ENCODE measurements around the gene PIP4K2C.
"Not testable (repeated sequence)": the region's sequence is repeated elsewhere in the genome, so short reads cannot be mapped to it uniquely, and the experiment has no call there.

PIP4K2C gene

DNA sequence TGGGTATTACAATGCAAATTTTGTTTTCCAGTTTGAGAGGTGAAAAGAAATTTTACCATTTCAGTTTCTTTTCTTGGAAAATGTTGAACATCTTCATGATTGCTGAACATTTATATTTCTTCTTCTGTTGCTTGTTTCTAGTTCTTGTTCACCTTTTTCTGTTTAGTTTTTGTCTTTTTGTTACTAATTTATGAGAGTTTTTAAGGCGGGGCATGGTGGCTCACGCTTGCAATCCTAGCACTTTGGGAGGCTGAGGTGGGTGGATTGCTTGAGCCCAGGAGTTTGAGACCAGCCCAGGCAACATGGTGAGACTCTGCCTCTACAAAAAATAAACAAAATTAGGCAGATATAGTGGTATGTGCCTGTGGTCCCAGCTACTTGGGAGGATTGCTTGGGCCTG lies 30.5 kb upstream of the PIP4K2C start:
- DNase-seq (ENCODE audit: low spot score): no peak

DNA sequence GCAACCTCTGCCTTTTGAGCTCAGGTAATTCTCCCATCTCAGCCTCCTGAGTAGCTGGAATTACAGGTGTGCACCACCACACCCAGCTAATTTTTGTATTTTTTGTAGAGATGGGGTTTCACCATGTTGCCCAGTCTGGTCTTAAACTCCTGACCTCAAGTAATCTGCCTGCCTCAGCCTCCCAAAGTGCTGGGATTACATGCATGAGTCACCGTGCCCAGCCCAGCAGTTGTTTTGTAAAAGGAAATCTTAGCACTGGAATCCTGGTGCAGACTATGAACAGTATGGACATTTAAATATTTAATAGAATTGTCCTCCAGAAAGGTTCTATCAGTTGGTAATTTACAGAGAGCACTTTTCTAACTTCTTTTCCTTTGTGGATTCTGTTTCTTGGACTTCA lies 29.9 kb upstream of the PIP4K2C start:
- not testable (repeated sequence) for DNase-seq (ENCODE audit: low spot score)

DNA sequence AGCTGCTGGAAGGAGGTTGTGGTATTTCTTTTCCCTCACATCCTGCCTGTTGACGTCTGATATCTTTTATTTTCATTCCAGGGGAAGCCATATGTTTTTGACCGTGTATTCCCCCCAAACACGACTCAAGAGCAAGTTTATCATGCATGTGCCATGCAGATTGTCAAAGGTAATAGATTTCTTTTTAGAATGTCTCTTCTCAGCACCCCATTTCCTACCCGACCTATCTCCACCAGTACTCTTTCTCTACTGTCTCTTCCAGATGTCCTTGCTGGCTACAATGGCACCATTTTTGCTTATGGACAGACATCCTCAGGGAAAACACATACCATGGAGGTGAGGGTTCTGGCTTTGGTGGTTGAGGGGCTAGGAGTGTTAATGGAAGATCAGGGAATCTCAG lies 27.6 kb upstream of the PIP4K2C start:
- DNase-seq (ENCODE audit: low spot score): no peak

DNA sequence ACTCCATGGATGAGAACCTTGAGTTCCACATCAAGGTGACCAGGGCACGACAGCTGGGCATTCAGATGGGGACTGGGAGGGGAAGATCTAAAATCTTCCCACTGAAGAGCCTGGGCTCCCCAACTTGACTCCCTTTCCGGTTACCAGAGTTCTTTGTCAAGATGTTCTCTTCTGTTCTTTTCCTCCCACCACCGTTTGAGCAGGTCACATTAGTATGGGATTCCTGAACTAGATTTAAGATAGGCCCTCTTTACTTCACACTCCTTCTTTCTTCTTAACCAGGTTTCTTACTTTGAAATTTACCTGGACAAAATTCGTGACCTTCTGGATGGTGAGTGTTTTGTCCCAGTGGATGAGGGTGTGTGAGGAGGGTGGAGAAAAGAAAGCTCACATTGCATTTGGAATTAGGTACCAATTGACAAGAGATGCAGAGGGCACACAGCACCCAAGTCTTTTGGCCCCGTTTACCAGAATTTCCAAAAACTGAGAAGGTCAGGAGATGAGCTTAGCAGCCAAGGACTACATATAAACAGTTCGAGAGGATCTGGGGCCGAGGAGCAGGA lies 26.7 kb upstream of the PIP4K2C start:
- DNase-seq (ENCODE audit: low spot score): no peak

DNA sequence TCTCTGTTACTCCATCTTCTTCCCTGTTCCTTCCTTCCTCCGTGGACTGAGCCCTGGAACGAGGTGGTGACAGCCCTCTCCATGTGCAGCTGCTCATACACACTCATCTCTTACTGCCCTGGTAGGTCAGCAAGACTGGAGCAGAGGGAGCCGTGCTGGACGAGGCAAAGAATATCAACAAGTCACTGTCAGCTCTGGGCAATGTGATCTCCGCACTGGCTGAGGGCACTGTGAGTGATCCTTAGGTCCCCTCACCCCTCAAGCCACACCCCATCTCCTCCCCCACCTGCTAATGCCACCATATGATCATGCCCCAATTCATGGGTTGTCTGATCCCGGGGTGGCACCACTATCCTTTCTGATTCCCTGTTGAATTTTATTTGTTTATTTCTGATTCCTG lies 22.2 kb upstream of the PIP4K2C start:
- DNase-seq (ENCODE audit: low spot score): no peak

DNA sequence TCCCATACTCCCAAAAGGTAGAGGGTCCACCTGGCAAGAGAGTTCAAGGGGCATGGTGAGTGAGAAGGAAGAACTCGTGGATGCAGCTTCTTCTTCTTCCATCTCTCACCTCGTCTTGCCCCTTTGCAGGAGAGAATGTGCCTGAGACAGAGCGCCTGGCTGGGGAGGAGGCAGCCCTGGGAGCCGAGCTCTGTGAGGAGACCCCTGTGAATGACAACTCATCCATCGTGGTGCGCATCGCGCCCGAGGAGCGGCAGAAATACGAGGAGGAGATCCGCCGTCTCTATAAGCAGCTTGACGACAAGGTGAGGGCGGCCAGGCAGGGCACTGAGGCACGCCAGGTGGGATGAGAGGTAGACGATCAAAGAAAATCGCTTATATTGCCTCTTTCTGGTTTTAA lies 21.1 kb upstream of the PIP4K2C start:
- no peak for DNase-seq (ENCODE audit: low spot score)

DNA sequence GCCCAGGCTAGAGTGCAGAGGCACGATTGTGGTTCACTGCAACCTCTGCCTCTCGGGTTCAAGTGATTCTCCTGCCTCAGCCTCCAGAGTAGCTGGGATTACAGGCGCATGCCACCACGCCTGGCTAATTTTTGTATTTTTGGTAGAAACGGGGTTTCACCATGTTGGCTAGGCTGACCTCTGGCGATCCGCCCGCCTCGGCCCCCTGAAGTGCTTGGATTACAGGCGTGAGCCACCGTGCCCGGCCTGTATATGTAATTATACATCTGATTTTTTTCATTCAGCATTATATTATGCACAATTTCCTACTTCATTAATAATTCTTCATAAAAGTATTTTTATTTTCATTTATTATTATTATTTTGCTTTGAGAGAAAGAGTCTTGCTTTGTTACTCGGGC lies 20.6 kb upstream of the PIP4K2C start:
- not testable (repeated sequence) for DNase-seq (ENCODE audit: low spot score)

DNA sequence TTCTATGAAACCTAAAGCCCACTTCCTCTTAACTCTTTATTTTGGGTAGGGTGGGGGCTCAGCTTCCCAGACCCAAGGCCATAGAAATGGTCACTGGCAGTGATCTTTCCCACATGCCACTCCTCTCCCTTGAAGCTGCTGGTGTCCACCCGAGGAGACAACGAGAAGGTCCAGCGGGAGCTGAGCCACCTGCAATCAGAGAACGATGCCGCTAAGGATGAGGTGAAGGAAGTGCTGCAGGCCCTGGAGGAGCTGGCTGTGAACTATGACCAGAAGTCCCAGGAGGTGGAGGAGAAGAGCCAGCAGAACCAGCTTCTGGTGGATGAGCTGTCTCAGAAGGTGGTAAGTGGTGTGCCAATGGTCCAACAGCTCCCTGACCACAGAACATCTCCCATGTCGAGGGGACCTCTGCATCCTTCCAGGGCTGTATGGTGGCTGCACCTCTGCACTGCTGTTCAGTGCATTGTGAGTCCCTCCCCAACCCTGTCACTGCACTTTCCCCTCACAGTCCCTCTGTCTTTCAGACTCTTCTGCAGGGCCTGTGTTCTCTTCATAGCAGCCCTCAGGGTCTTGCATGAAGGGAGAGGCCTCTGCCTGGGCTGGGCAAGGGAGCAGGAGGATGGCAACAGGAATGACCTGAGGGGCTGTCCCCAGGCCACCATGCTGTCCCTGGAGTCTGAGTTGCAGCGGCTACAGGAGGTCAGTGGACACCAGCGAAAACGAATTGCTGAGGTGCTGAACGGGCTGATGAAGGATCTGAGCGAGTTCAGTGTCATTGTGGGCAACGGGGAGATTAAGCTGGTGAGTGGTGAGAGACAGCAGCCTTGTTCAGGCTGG lies 18.8 kb upstream of the PIP4K2C start:
- no peak for DNase-seq (ENCODE audit: low spot score)

DNA sequence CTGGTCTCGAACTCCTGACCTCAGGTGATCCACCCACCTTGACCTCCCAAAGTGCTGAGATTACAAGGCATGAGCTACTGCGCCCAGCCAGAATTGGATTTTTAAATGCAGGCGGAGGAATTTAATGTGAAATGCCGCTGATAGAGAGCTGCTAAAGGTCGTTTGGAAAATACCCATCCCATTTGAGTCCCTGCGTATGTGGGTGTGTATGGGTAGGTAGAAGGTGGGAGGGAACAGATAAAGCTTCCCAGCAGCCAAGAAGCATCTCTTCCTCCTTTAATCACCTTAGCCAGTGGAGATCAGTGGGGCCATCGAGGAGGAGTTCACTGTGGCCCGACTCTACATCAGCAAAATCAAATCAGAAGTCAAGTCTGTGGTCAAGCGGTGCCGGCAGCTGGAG lies 16.2 kb upstream of the PIP4K2C start:
- DNase-seq (ENCODE audit: low spot score): no peak

DNA sequence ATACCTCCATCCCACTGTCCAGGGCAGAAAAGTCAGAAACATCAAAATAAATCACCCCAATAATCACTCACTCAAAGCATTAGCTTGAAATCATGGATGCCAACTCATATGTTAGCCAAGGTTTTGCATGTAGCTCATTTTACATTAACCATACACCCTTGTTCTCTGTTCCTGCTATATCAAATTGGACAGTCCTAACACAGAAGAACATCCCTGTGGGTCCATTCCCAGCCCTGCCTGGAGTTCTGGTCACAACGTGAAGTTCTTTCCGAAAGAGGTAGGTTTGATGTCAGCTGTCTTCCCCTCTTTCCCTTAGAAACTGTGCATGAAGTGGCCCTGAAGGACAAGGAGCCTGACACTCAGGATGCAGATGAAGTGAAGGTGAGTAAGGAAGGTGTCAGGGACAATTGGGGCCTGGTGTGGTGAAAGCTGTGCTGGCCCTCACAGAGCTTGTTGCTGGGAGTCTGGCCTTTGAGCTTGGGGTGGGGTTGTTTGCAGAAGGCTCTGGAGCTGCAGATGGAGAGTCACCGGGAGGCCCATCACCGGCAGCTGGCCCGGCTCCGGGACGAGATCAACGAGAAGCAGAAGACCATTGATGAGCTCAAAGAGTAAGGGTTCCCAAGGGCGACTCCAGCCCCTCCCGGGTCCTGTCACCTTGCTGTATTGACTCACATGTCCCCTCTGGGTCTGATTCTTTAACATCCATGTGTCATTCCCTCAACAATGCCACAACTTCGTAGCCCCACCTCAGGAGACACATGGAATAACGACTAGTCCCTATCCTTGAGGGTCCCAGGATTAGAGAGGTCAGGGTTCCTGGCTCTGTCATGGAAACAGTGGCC lies 15.0 kb upstream of the PIP4K2C start:
- DNase-seq (ENCODE audit: low spot score): no peak

DNA sequence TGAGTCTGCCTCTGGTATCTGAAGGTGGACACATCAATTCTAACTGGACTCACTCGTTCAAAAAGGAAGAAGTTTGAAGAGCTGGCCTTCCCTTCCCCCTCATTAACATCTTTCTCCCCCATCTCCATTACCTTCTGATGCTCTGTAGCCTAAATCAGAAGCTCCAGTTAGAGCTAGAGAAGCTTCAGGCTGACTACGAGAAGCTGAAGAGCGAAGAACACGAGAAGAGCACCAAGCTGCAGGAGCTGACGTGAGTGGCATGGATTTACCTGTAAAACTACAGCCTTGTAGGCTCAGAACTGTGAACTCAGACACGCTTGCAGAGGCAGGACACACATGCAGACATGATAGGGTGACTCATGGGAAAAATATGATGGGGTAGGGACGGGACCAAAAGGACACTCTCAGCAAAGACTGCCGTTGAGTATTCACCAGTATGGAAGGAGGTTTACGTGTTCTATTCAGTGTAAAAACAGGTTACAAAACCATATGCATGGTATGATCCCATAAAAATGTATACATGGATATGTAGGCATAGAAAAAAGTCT lies 14.3 kb upstream of the PIP4K2C start:
- DNase-seq (ENCODE audit: low spot score): no peak

DNA sequence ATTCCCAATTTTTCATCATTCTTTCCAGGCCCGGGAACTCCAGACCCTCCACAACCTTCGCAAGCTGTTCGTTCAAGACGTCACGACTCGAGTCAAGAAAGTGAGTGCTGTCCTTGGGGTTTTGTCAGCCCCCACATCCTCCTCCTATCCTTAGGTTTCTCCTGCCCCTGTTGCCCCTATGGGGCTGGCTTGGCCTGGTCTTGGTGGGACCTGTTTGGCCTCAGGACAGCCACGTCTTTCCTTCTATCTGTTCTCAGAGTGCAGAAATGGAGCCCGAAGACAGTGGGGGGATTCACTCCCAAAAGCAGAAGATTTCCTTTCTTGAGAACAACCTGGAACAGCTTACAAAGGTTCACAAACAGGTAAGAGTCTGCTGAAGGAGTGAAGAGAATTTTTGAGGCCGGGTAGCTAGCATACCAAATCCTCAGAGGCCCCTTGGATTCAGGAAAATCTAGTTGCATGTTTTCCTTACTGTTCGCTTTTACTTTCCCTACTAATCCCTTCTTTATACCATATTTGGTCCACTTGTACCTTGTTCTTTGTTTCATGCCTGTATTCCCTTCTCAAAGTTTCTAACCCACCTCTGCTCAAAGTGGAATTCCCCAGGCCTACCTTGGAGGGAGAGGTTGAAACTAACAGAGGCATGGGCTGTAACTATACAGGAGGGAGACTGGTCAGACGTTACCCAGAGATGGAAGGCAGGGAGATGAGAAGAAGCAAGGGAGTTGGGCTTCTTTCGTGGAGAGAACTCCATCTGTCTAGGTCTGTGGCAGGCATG lies 12.8 kb upstream of the PIP4K2C start:
- no peak for DNase-seq (ENCODE audit: low spot score)

DNA sequence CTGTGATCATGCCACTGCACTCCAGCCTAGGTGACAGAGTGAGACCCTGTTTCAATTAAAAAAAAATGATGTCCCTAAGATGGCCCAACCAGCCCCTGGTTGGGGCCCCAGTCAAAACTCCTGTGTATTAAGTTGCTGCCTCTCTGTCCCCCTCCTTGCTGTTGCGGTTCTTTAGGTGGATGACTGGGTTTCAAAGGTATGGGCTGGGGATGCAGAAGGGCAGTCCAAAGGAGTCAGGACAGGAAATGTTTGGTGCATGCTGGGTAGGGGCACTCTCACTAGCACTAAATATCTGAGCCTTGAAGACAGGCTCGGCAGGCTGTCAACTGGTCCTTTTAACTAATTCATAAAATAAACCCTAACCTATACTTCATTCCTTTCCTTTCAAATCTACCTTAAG lies 12.0 kb upstream of the PIP4K2C start:
- no peak for DNase-seq (ENCODE audit: low spot score)

DNA sequence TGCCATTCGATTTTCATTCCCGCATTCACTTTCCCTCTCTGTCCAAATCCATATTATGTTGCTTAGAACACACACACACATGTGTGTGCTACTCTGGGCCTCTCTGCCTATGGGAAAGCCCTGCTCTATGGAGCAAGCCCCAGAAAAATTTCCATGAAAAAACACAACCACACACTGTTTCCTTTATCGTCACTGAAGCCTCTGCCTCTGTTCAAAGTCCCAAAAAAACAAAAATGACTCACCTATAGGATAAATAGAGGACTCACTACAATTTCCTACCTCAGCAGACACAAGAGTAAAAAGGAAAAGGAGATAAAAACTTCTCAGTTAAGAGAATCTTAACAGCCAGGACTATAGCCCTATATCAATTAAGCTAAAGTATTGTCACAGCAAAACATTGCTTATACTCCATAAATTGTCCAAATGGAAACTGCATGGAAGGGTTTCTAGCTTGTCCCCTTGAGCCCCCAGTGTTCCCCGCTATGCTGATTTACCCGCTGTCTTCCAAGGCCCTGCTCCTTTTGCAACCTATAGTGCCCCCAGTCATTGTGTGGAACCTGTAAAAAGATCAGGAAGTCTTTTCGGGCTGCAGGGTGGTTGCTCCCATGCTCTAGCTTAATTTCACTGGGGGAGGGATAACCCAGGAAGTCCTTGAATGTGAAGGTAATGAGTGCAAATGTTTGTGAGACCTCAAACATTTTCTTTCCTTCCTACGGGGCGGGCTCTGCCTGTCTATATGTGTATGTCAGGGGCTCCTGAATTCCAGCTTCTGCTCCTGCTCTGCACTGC lies 11.1 kb upstream of the PIP4K2C start:
- DNase-seq (ENCODE audit: low spot score): no peak

DNA sequence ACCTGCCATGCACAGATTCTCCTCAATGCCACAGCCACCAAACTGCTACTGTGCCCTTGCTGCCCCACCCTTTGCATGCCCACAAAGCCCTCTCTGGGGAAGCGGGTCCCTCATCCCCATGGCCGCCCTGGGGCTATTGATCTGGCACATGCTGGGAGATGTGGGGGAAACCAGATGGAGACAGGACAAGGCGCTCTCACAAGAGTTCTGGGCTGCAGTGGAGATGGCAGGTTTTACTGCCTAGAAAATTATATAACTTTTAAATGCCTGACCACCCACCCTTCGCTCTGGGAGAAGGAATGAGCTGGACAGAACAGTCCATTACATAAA lies 10.6 kb upstream of the PIP4K2C start:
- no peak for DNase-seq (ENCODE audit: low spot score)

DNA sequence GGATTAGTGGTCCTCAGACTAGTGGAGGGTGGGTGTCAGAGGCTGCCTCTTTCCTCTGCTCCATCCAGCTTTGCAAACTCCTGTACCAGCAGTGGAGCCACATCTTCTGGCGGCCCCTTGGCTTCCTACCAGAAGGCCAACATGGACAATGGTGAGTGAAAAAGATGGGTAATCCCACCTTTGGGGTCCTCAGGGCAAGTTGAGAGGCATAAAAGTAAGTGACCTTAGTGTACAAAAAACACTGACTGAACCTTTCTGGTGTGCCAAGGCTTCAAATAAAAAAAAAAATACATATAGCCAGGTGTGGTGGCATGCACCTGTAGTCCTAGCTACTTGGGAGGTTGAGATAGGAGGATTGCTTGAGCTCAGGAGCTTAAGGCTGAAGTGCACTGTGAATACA lies 9.2 kb upstream of the PIP4K2C start:
- no peak for DNase-seq (ENCODE audit: low spot score)

DNA sequence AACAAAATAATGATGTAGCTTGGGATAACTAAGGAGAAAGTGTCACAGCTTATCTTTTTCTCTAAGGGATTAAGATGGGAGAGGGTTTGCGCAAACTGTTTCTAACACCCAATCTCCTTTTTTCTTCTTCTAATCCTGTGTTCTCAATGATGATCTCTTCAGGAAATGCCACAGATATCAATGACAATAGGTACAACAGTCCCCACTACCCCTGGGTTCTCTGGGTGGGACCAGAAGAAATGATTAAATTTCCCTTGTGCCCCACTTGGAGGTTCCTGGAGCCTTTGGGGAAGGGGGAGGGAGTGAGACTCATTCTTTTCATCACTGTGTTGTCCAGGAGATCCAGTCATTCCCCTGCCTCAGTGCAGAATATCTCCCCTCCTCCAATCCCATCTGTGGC lies 8.6 kb upstream of the PIP4K2C start:
- no peak for DNase-seq (ENCODE audit: low spot score)

DNA sequence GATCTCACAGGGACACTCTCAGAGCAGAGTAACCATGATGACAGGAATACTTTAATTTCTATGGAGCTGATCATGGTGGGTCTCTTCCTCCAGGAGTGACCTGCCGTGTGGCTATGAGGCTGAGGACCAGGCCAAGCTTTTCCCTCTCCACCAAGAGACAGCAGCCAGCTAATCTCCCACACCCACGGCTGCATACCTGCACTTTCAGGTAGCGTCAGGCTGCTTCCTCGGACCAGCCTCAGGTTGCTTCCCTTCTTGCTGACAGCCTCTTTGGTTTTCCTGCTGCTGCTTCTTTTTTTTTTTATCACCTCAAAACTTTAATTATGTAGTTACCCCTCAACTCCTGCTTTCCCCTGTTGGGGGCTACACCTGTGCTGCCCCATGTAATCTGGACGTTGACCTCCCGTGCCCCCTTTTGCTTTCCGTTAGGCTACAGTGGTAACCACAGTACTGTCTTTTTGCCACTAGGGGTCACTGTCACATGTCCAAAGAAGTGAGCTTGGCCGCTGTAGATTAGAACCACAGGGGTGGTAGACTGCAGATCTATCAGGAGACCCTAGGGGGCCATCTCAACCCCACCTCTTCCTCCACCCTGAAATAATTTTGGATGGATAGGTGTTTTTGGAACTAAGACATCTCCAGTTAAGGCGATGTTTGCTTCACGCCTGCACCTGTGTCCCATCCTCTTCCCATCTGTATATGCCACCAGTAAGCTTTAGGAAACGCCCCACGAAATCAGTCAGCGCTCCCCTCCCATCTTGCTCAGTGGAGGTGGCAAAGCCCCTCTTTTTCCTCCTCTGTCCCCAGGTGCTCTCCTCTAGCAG lies 7.8 kb upstream of the PIP4K2C start:
- peak; percentile 85 for DNase-seq (ENCODE audit: low spot score)

DNA sequence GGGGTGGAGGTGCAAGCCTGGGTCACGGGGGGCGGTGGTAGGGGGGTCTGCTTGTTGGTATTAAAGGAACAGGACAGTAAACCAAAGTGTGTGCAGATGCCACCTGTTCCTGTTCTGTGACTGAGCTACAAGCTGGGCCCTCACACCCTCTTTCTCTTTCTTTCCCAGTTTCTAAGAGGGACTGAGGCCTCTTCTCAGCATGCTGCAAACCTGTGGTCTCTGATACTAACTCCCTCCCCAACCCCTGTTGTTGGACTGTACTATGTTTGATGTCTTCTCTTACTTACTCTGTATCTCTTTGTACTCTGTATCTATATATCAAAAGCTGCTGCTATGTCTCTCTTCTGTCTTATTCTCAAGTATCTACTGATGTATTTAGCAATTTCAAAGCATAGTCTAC lies 6.9 kb upstream of the PIP4K2C start:
- DNase-seq (ENCODE audit: low spot score): no peak

DNA sequence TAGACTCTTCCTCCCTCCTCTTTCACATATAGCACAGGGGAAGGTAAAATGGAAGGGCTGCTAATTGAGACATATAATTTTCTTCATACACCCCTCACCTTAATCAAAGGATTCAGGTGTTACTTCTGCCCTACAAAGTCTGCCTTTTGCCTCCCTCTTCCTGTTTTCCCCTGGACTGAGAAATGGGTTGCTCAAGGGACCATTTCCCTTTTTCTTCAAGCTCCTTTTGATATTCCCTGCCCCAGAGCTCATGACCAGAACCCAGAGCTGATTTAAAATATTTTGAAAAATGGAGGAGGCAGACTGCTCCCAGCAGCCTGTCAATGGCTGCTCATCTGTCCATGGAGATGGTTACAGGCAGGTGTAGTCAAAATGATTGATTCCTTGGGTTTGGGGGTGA lies 6.3 kb upstream of the PIP4K2C start:
- no peak for DNase-seq (ENCODE audit: low spot score)

Data from Ammon's horn (tissue), 1 donor.